H7 (cell line): ENCODE measurements around the gene CNTROB. TPM values are rescaled to one million over a fixed set of nuclear protein-coding genes. Genes with fewer than 3 reads are reported as not detected.

ENCODE experiments used
- total RNA-seq: library from RNA; depleted of rRNA; stranded (reverse); fragments of >200 nt; shearing (Covaris generic); gene quantifications from 2 replicates; pipeline ENCODE4 v1.2.3, GENCODE V29; 2014; rRNA removed

The CNTROB gene
- total RNA-seq, 1 experiment from 2014 or later = 5.5 TPM

Other genes starting within 250 kb of the CNTROB start
- 97.5 and 99.4 TPM in 2 replicates for gene TP53, start 244.7 kb upstream of the CNTROB start, total RNA-seq
- gene WRAP53, start 243.7 kb upstream of the CNTROB start, total RNA-seq = 32.9 and 41.3 TPM in 2 replicates
- gene EFNB3, start 227.0 kb upstream of the CNTROB start, total RNA-seq = 6.0 and 6.4 TPM in 2 replicates
- gene DNAH2, start 214.5 kb upstream of the CNTROB start, total RNA-seq = 0.11 and 0.24 TPM in 2 replicates
- gene KDM6B, start 98.0 kb upstream of the CNTROB start, total RNA-seq = 1.1 and 1.6 TPM in 2 replicates
- 7.2 and 27.0 TPM in 2 replicates for gene TMEM88, start 77.1 kb upstream of the CNTROB start, total RNA-seq
- gene NAA38, start 74.6 kb upstream of the CNTROB start, total RNA-seq = 59.0 and 81.9 TPM in 2 replicates
- 10.2 and 10.3 TPM in 2 replicates for gene CYB5D1, start 74.2 kb upstream of the CNTROB start, total RNA-seq
- 30.1 TPM in 2 replicates for gene CHD3, start 43.4 kb upstream of the CNTROB start, total RNA-seq
- gene RNF227, start 15.9 kb upstream of the CNTROB start, total RNA-seq = 0.17 and 2.0 TPM in 2 replicates
- gene KCNAB3, start 2.4 kb upstream of the CNTROB start, total RNA-seq = 0.37 TPM in 1 of 2 replicates, not detected in the other
- gene TRAPPC1, start 260 bp upstream of the CNTROB start, total RNA-seq = 8.1 and 12.0 TPM in 2 replicates
- not detected in 2 replicates for gene GUCY2D, start 70.4 kb downstream of the CNTROB start, total RNA-seq
- gene ALOX15B, start 106.9 kb downstream of the CNTROB start, total RNA-seq = not detected in 2 replicates
- not detected in 2 replicates for gene ALOX12B, start 155.5 kb downstream of the CNTROB start, total RNA-seq
- gene ALOXE3, start 186.3 kb downstream of the CNTROB start, total RNA-seq = not detected in 2 replicates
- gene HES7, start 191.9 kb downstream of the CNTROB start, total RNA-seq = 1.3 and 2.1 TPM in 2 replicates
- 19.2 and 32.4 TPM in 2 replicates for gene PER1, start 220.2 kb downstream of the CNTROB start, total RNA-seq
- 7.3 and 10.5 TPM in 2 replicates for gene VAMP2, start 230.7 kb downstream of the CNTROB start, total RNA-seq
- gene TMEM107, start 244.2 kb downstream of the CNTROB start, total RNA-seq = 27.7 and 40.7 TPM in 2 replicates